Peyer's patch (tissue), 4 donors: Measurements from ENCODE around the gene SCYL1. TPM values are rescaled to one million over a fixed set of nuclear protein-coding genes. Genes with fewer than 3 reads are reported as not detected.

Experiments used
- DNase-seq, 3 donors: peaks; one replicate each; pipeline ENCODE4 v3.0.0-alpha.2; 2017 to 2019
- H3K27ac ChIP-seq, 4 donors: fragments of 200-600 bp; sonication (generic); one replicate each; pipeline ENCODE4 v1.5.1; 2016 to 2019
- H3K27me3 ChIP-seq, 2 donors: fragments of 200-600 bp; sonication (generic); one replicate each; pipeline ENCODE4 v1.5.1; 2019
- H3K36me3 ChIP-seq, 3 donors: fragments of 200-600 bp; sonication (generic); one replicate each; pipeline ENCODE4 v1.5.1; 2016 to 2019
- H3K4me1 ChIP-seq, 4 donors: fragments of 200-600 bp; sonication (generic); one replicate each; pipeline ENCODE4 v1.5.1; 2016 to 2019
- H3K4me3 ChIP-seq, 4 donors: fragments of 200-600 bp; sonication (generic); 1 replicate in 3 of 4; 2 replicates in 1 of 4; pipeline ENCODE4 v1.5.1; 2016 to 2019; ENCODE audit warnings: mild to moderate bottlenecking in 1 of 4
- H3K9me3 ChIP-seq, 4 donors: fragments of 200-600 bp; sonication (generic); one replicate each; pipeline ENCODE4 v1.5.1; 2016 to 2019; ENCODE audit warnings: mild to moderate bottlenecking in 1 of 4
- POLR2A ChIP-seq, 2 donors: fragments of 450-650 bp; IDR thresholded peaks; one replicate each; pipeline ENCODE4 v1.5.1; 2017; ENCODE audit warnings: antibody characterized with exemption in 2 of 2, mild to moderate bottlenecking in 2 of 2, moderate library complexity in 2 of 2
- total RNA-seq, 4 donors: library from RNA; depleted of rRNA; stranded (reverse); fragments of >200 nt; gene quantifications; one replicate each; pipeline ENCODE4 v1.1.0, GENCODE V29; 2016
- TF ChIP-seq, protein P1 (sequence below), 6 experiments: fragments of 450-650 bp in 4 of 6; fragments of 200-600 bp in 2 of 6; sonication (generic) in 1 of 6; IDR thresholded peaks; one replicate each; pipeline ENCODE4 v1.5.1; 2017 to 2019; ENCODE audit warnings: antibody characterized with exemption in 6 of 6, mild to moderate bottlenecking in 3 of 6, moderate library complexity in 1 of 6

SCYL1 gene
- total RNA-seq, 4 donors from 2014 or later, result 73.4 to 88.1 (median 79.0) TPM

DNA sequence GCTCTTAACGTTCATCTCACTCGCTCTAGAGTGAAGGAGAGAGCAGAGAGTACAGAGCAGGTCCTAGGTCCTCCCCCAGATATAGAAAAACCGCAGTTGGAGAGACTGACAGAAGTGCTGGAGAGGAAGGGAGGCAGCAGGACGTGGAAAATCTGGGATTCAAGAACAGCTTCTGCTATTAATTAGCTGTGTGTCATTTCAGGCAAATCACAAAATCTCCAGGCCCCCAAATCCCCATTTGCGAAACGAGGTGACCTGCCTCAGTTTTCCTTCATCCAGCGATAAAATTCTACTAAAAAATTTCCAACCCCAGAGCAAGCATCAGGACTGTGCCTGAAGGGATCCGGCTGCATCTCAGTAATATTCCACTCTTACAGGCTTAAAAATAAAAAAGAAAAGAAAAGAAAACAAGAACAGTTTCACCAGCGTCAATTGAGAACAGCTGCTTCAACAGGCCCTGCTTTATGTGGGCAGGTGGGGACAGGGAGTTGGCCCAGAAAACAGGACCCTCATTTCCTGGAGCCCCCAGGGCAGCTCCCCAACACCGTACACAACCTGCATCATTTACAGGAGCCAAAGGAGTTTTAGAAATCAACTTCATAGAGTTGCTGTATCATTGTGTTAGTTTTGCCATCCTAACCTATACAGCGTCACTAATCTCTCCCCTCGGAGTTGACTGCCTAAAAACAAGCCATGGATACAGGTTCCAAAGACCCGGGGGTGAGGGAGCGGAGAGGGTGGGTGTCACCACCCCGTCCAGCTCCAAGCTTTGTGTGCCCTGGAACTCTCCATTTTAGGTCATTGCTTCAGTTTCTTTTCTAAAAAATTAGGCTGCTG, 28.4 kb upstream of the SCYL1 start:
- Histone ChIP-seq H3K4me3 (peak overlapping the region; percentile 16 to 67 (median 34)), H3K4me1 (peaks cover 6 to 51% (median 31%) of the 10 kb centered on the region in 4 donors), H3K27me3 (no peaks in the 10 kb centered on the region), H3K36me3 (peaks cover 0 to 8% (median 0%) of the 10 kb centered on the region in 3 donors), H3K27ac (peak overlapping the region; percentile 96 to 99 (median 98)), H3K9me3 (no peaks in the 10 kb centered on the region)
- peak in 1 of 3 donors; percentile 48 for DNase-seq
- TF ChIP-seq, protein P1, sequence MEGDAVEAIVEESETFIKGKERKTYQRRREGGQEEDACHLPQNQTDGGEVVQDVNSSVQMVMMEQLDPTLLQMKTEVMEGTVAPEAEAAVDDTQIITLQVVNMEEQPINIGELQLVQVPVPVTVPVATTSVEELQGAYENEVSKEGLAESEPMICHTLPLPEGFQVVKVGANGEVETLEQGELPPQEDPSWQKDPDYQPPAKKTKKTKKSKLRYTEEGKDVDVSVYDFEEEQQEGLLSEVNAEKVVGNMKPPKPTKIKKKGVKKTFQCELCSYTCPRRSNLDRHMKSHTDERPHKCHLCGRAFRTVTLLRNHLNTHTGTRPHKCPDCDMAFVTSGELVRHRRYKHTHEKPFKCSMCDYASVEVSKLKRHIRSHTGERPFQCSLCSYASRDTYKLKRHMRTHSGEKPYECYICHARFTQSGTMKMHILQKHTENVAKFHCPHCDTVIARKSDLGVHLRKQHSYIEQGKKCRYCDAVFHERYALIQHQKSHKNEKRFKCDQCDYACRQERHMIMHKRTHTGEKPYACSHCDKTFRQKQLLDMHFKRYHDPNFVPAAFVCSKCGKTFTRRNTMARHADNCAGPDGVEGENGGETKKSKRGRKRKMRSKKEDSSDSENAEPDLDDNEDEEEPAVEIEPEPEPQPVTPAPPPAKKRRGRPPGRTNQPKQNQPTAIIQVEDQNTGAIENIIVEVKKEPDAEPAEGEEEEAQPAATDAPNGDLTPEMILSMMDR (IDR thresholded peaks at IDR 0.05), result no peak
- TF ChIP-seq POLR2A (IDR thresholded peaks at IDR 0.05), result no peak

DNA sequence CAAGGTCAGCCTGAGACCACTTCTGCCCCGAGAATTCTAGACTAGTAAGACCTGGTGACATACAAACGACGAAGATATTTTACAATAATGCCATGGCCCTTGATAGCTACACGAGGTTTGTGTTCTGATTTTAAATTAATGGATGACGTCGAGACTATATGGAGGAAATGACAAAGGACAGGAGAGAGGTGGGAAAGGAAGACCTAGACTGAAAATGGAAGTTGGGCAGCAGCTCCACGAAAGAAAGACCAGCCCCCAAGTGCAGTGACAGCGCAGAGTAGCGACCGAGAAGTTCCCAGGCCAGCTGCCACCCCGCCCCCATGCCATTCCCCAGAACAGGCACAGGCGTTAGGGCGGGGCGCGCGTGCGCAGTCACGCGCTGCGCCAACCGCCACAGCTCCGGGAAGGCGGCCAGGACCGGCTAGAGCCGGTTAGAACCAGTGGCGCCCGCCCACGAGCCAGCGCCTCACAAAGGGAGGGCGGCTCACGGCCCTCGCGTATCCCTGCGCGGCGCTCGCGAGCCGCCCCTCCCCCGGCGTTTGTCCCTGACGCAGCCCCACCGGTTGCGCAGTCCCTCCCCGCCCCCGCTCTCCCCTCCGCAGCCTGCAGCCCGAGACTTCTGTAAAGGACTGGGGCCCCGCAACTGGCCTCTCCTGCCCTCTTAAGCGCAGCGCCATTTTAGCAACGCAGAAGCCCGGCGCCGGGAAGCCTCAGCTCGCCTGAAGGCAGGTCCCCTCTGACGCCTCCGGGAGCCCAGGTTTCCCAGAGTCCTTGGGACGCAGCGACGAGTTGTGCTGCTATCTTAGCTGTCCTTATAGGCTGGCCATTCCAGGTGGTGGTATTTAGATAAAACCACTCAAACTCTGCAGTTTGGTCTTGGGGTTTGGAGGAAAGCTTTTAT, 27.5 kb upstream of the SCYL1 start:
- peaks cover 0 to 17% (median 0%) of the 10 kb centered on the region in 3 donors for H3K36me3 ChIP-seq
- H3K4me3 ChIP-seq, result peak overlapping the region; percentile 67 to 84 (median 80)
- TF ChIP-seq, protein P1 (IDR thresholded peaks at IDR 0.05), result no peak
- peak; percentile 73 to 81 for TF ChIP-seq POLR2A (IDR thresholded peaks at IDR 0.05)
- peak overlapping the region; percentile 96 to 99 (median 98) for H3K27ac ChIP-seq
- peaks cover 6 to 43% (median 26%) of the 10 kb centered on the region in 4 donors for H3K4me1 ChIP-seq
- DNase-seq, result peak; percentile 98 to 99 (median 99)
- no peaks in the 10 kb centered on the region for H3K27me3 ChIP-seq
- H3K9me3 ChIP-seq, result no peaks in the 10 kb centered on the region

DNA sequence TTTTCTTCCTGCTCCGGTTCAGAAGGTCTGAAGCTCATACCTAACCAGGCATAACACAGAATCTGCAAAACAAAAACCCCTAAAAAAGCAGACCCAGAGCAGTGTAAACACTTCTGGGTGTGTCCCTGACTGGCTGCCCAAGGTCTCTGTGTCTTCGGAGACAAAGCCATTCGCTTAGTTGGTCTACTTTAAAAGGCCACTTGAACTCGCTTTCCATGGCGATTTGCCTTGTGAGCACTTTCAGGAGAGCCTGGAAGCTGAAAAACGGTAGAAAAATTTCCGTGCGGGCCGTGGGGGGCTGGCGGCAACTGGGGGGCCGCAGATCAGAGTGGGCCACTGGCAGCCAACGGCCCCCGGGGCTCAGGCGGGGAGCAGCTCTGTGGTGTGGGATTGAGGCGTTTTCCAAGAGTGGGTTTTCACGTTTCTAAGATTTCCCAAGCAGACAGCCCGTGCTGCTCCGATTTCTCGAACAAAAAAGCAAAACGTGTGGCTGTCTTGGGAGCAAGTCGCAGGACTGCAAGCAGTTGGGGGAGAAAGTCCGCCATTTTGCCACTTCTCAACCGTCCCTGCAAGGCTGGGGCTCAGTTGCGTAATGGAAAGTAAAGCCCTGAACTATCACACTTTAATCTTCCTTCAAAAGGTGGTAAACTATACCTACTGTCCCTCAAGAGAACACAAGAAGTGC, 26.7 kb upstream of the SCYL1 start:
- TF ChIP-seq, protein P1 (IDR thresholded peaks at IDR 0.05), result no peak
- no peak for TF ChIP-seq POLR2A (IDR thresholded peaks at IDR 0.05)
- Histone ChIP-seq H3K36me3 (peaks cover 0 to 25% (median 0%) of the 10 kb centered on the region in 3 donors), H3K9me3 (no peaks in the 10 kb centered on the region), H3K27ac (peak overlapping the region; percentile 96 to 99 (median 98)), H3K4me1 (peaks cover 6 to 35% (median 22%) of the 10 kb centered on the region in 4 donors), H3K27me3 (no peaks in the 10 kb centered on the region), H3K4me3 (peak overlapping the region; percentile 67 to 84 (median 80))
- DNase-seq, result peak in 2 of 3 donors; percentile 80 to 81

DNA sequence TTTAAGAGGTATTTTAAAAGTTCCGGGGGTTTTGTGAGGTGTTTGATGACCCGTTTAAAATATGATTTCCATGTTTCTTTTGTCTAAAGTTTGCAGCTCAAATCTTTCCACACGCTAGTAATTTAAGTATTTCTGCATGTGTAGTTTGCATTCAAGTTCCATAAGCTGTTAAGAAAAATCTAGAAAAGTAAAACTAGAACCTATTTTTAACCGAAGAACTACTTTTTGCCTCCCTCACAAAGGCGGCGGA, 26.2 kb upstream of the SCYL1 start:
- no peaks in the 10 kb centered on the region for H3K9me3 ChIP-seq
- TF ChIP-seq, protein P1 (IDR thresholded peaks at IDR 0.05), result no peak
- no peak for TF ChIP-seq POLR2A (IDR thresholded peaks at IDR 0.05)
- H3K4me1 ChIP-seq, result peaks cover 6 to 30% (median 18%) of the 10 kb centered on the region in 4 donors
- H3K4me3 ChIP-seq, result peak overlapping the region; percentile 67 to 84 (median 80)
- H3K27ac ChIP-seq, result peak overlapping the region; percentile 96 to 99 (median 98)
- H3K27me3 ChIP-seq, result no peaks in the 10 kb centered on the region
- no peak for DNase-seq
- H3K36me3 ChIP-seq, result peaks cover 0 to 30% (median 0%) of the 10 kb centered on the region in 3 donors
